Smooth muscle cell (in vitro differentiated cells): ENCODE results near the gene IL18R1. TPM values are rescaled to one million over a fixed set of nuclear protein-coding genes. Genes with fewer than 3 reads are reported as not detected.

Experiments
- DNase-seq: peaks from one replicate; lab custom pipeline; 2025; ENCODE audit not compliant: unreplicated experiment; lab: John Stamatoyannopoulos, UW
- H2AFZ ChIP-seq: fragments of 200-600 bp; sonication (generic); 2 replicates; pipeline ENCODE4 v1.6.0; 2016; ENCODE audit warnings: antibody characterized with exemption, low read depth, mild to moderate bottlenecking
- H3F3A ChIP-seq: fragments of 200-600 bp; sonication (generic); 2 replicates; pipeline ENCODE4 v1.6.0; 2017; ENCODE audit warnings: antibody characterized with exemption, low read depth
- H3K27ac ChIP-seq: fragments of 200-600 bp; sonication (generic); 2 replicates; pipeline ENCODE4 v1.5.1; 2016; ENCODE audit warnings: low read depth, mild to moderate bottlenecking
- H3K27me3 ChIP-seq: fragments of 200-600 bp; sonication (generic); 2 replicates; pipeline ENCODE4 v1.6.1; 2016; ENCODE audit warnings: low read depth, mild to moderate bottlenecking
- H3K36me3 ChIP-seq: fragments of 200-600 bp; sonication (generic); 2 replicates; pipeline ENCODE4 v1.5.1; 2016; ENCODE audit warnings: low read depth
- H3K4me1 ChIP-seq: fragments of 200-600 bp; sonication (generic); 2 replicates; pipeline ENCODE4 v1.5.1; 2016; ENCODE audit warnings: low read depth
- H3K4me2 ChIP-seq: fragments of 200-600 bp; sonication (generic); 2 replicates; pipeline ENCODE4 v1.6.0; 2016; ENCODE audit warnings: mild to moderate bottlenecking
- H3K4me3 ChIP-seq: fragments of 200-600 bp; sonication (generic); 2 replicates; pipeline ENCODE4 v1.5.1; 2016; ENCODE audit warnings: mild to moderate bottlenecking
- H3K79me2 ChIP-seq: fragments of 200-600 bp; sonication (generic); 2 replicates; pipeline ENCODE4 v1.6.0; 2016; ENCODE audit warnings: low read depth, mild to moderate bottlenecking
- H3K9ac ChIP-seq: fragments of 200-600 bp; sonication (generic); 2 replicates; pipeline ENCODE4 v1.6.0; 2016; ENCODE audit warnings: low read depth
- H3K9me3 ChIP-seq: fragments of 200-600 bp; sonication (generic); replicated peaks from 2 replicates; pipeline ENCODE4 v1.5.1; 2016; ENCODE audit warnings: low read depth
- H4K20me1 ChIP-seq: fragments of 200-600 bp; sonication (generic); 2 replicates; pipeline ENCODE4 v1.6.0; 2016; ENCODE audit warnings: low read depth
- CTCF ChIP-seq: fragments of 200-600 bp; sonication (generic); IDR thresholded peaks from 2 replicates; pipeline ENCODE4 v1.5.1; 2017; ENCODE audit warnings: borderline replicate concordance, mild to moderate bottlenecking, antibody characterized with exemption; ENCODE audit not compliant: insufficient read depth, poor library complexity, severe bottlenecking
- WGBS: methylation state at CpG from one replicate; pipeline ENCODE4 v1.1.7; 2016; ENCODE audit warnings: low lambda C conversion rate; 5-methylcytosine and 5-hydroxymethylcytosine counted together
- polyA plus RNA-seq: library from polyadenylated mRNA; unstranded; fragments of >200 nt; fragmentation: Nextera tagmentation; extraction: Ambion mirVana; gene quantifications from 2 replicates; pipeline ENCODE4 v1.2.1, GENCODE V29; 2016
- total RNA-seq: library from RNA; depleted of rRNA; stranded (reverse); fragments of >200 nt; gene quantifications from 2 replicates; pipeline ENCODE4 v1.2.3, GENCODE V29; 2014

IL18R1 gene
- total and polyA plus RNA-seq, 2 experiments from 2014 or later = 2.2 to 2.5 TPM

GRCh38 chr2:102331311-102331980 lies 24.1 kb upstream of the IL18R1 start:
- 75% methylated on average over 5 of the region's 5 CpGs for WGBS
- H3K9me3 ChIP-seq = no peaks in the 10 kb centered on the region
- no peaks in the 10 kb centered on the region for H3K27me3 ChIP-seq
- no peak overlapping the region for H3K9ac ChIP-seq
- no peak for TF ChIP-seq CTCF
- no peaks in the 10 kb centered on the region for H3K36me3 ChIP-seq
- DNase-seq = no peak
- no peak overlapping the region for H2AFZ ChIP-seq
- peaks cover 8% of the 10 kb centered on the region for H3K4me1 ChIP-seq
- H3K4me2 ChIP-seq = no peak overlapping the region
- no peaks in the 10 kb centered on the region for H3K79me2 ChIP-seq
- H3K4me3 ChIP-seq = no peak overlapping the region
- peaks cover 12% of the 10 kb centered on the region for H3F3A ChIP-seq
- no peaks in the 10 kb centered on the region for H4K20me1 ChIP-seq
- H3K27ac ChIP-seq = no peak overlapping the region

GRCh38 chr2:102334486-102334885 lies 21.1 kb upstream of the IL18R1 start:
- Histone ChIP-seq H3F3A (peaks cover 12% of the 10 kb centered on the region), H3K9me3 (no peaks in the 10 kb centered on the region), H3K4me3 (no peak overlapping the region), H3K9ac (no peak overlapping the region), H3K36me3 (no peaks in the 10 kb centered on the region), H3K27me3 (no peaks in the 10 kb centered on the region), H4K20me1 (no peaks in the 10 kb centered on the region), H3K4me1 (peaks cover 8% of the 10 kb centered on the region), H3K4me2 (peak overlapping the region; percentile 76), H3K27ac (peak overlapping the region; percentile 67), H3K79me2 (no peaks in the 10 kb centered on the region), H2AFZ (peak overlapping the region; percentile 4)
- no peak for TF ChIP-seq CTCF
- 24% methylated on average over 1 of the region's 1 CpG for WGBS
- DNase-seq = no peak

- TF ChIP-seq CTCF = no peak
- Histone ChIP-seq H2AFZ (no peak overlapping the region), H3K9me3 (no peaks in the 10 kb centered on the region), H3K4me1 (peaks cover 8% of the 10 kb centered on the region), H3K4me3 (no peak overlapping the region), H3K27ac (peak overlapping the region; percentile 67), H3K27me3 (no peaks in the 10 kb centered on the region), H4K20me1 (no peaks in the 10 kb centered on the region), H3K79me2 (no peaks in the 10 kb centered on the region), H3K4me2 (peak overlapping the region; percentile 76), H3F3A (peaks cover 12% of the 10 kb centered on the region), H3K9ac (no peak overlapping the region), H3K36me3 (no peaks in the 10 kb centered on the region)
- DNase-seq = no peak
- 19% methylated on average over 8 of the region's 8 CpGs for WGBS
Measured at GRCh38 chr2:102335871-102336366, 19.7 kb upstream of the IL18R1 start.

- H3K4me2 ChIP-seq = peak overlapping the region; percentile 76
Measured at GRCh38 chr2:102336502-102336945, 19.1 kb upstream of the IL18R1 start.

More at GRCh38 chr2:102336502-102336945, 19.1 kb upstream of the IL18R1 start:
- Histone ChIP-seq H3K79me2 (no peaks in the 10 kb centered on the region), H3K9ac (no peak overlapping the region), H3K27me3 (no peaks in the 10 kb centered on the region), H3K27ac (peak overlapping the region; percentile 67), H3K4me1 (peaks cover 8% of the 10 kb centered on the region), H2AFZ (no peak overlapping the region), H3K36me3 (no peaks in the 10 kb centered on the region), H3F3A (peaks cover 12% of the 10 kb centered on the region), H3K4me3 (no peak overlapping the region), H3K9me3 (no peaks in the 10 kb centered on the region), H4K20me1 (no peaks in the 10 kb centered on the region)
- DNase-seq = no peak
- no peak for TF ChIP-seq CTCF
- WGBS = 92% methylated on average over 3 of the region's 3 CpGs
